ENCODE data around the gene PARP1. TPM values are rescaled to one million over a fixed set of nuclear protein-coding genes. Genes with fewer than 3 reads are reported as not detected.
"Not testable (repeated sequence)": the region's sequence is repeated elsewhere in the genome, so short reads cannot be mapped to it uniquely, and the experiment has no call there.

The PARP1 gene
- polyA plus RNA-seq, 10 donors: 86.3 to 107 (median 97.9) TPM

GRCh38 chr1:226431898-226432297 is 24.0 kb upstream of the PARP1 start:
- not testable (repeated sequence) for DNase-seq

GRCh38 chr1:226429858-226430715 is 22.2 kb upstream of the PARP1 start:
- DNase-seq: no peak

- no peak for DNase-seq
Observed at GRCh38 chr1:226428791-226429461, 21.0 kb upstream of the PARP1 start.

GRCh38 chr1:226428348-226428747 is 20.5 kb upstream of the PARP1 start:
- DNase-seq: no peak

- no peak for DNase-seq
Observed at GRCh38 chr1:226427131-226427530, 19.2 kb upstream of the PARP1 start.

- not testable (repeated sequence) for DNase-seq
Observed at GRCh38 chr1:226426395-226426794, 18.5 kb upstream of the PARP1 start.

- no peak for DNase-seq
Observed at GRCh38 chr1:226425431-226426031, 17.6 kb upstream of the PARP1 start.

GRCh38 chr1:226425004-226425378 is 17.1 kb upstream of the PARP1 start:
- no peak for DNase-seq

- DNase-seq: peak in 1 of 3 donors; percentile 72
Observed at GRCh38 chr1:226424221-226425003, 16.5 kb upstream of the PARP1 start.

GRCh38 chr1:226422478-226422877 is 14.6 kb upstream of the PARP1 start:
- DNase-seq: no peak

- DNase-seq: no peak
Observed at GRCh38 chr1:226420897-226421296, 13.0 kb upstream of the PARP1 start.

- no peak for DNase-seq
Observed at GRCh38 chr1:226420328-226420727, 12.4 kb upstream of the PARP1 start.

- peak in 1 of 3 donors; percentile 18 for DNase-seq
Observed at GRCh38 chr1:226419284-226420029, 11.6 kb upstream of the PARP1 start.

- no peak for DNase-seq
Observed at GRCh38 chr1:226417830-226418546, 10.1 kb upstream of the PARP1 start.

- no peak for DNase-seq
Observed at GRCh38 chr1:226417350-226417749, 9.5 kb upstream of the PARP1 start.

- no peak for DNase-seq
Observed at GRCh38 chr1:226414098-226414698, 6.3 kb upstream of the PARP1 start.

GRCh38 chr1:226411619-226412018 is 3.7 kb upstream of the PARP1 start:
- DNase-seq: no peak

- DNase-seq: no peak
Observed at GRCh38 chr1:226410958-226411357, 3.1 kb upstream of the PARP1 start.

- DNase-seq: no peak
Observed at GRCh38 chr1:226409392-226409791, 1.5 kb upstream of the PARP1 start.

All from muscle of back (tissue), 11 donors.